ENCODE measurements around the gene MARK1.

Gene MARK1

DNA sequence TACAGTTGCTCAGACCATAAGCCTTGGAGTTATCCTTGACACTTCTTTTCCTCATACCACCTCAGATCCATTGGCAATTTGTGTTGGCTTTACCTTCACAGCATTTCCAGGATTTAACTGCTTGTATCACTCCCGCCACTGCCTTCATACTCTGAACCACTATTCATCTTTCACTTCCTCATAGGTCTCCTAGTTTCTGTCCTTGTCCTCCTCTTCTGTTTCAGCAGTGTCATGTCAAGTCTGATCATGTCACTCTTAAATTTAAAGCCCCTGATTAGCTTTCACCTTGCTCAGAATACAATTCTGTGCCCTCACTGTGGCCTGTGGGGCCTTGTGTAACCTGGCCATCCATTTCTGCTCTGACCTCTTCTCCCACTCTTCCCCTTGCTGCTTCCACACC lies 127.6 kb downstream of the MARK1 start:
- in situ Hi-C loops (cut with MboI; ENCODE audit: low sequenced_read_pairs, unreplicated experiment) = no loop called here
- TF ChIP-seq, protein P1, sequence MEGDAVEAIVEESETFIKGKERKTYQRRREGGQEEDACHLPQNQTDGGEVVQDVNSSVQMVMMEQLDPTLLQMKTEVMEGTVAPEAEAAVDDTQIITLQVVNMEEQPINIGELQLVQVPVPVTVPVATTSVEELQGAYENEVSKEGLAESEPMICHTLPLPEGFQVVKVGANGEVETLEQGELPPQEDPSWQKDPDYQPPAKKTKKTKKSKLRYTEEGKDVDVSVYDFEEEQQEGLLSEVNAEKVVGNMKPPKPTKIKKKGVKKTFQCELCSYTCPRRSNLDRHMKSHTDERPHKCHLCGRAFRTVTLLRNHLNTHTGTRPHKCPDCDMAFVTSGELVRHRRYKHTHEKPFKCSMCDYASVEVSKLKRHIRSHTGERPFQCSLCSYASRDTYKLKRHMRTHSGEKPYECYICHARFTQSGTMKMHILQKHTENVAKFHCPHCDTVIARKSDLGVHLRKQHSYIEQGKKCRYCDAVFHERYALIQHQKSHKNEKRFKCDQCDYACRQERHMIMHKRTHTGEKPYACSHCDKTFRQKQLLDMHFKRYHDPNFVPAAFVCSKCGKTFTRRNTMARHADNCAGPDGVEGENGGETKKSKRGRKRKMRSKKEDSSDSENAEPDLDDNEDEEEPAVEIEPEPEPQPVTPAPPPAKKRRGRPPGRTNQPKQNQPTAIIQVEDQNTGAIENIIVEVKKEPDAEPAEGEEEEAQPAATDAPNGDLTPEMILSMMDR (IDR thresholded peaks at IDR 0.05; ENCODE audit: borderline replicate concordance, control extremely low read depth, extremely low read depth, insufficient read depth, missing control alignments) = no peak
- peak; percentile 47 for DNase-seq (ENCODE audit: low spot score)

DNA sequence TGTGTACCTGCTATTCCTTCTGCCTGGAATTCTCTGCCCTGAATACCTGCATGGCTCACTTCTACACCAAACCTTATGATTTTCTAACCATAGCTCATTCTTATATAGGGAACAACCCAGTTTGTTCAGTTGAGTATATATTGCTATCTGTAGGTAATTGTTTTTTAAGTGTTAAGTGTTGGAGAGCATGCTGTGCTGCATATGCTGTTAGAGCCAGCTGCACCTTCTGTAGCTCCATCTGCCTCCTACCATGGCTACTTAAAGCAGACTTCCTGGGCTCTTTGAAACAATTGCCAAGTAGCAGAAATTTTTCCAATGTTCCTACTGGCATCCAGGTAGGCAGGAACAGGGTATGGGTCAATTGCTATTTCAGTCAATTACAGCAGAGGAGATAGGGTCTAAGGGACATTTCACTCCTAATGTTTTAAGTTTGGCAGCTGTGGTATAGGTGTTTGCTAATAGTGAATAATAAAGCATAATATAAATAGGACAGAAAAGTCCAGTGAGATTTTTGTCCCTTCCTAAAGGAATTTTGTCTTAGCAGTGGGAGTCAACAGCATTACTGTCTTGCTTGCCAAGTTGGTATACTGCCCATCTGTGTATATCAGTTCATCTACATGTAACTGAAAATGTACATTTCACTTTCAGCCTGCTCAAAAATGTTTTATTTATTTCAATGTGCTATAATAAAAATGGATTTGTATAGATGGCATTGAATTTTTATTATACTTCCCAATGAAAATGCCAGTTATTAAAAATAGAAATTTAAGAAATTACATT lies 128.2 kb downstream of the MARK1 start:
- no peak for DNase-seq (ENCODE audit: low spot score)

DNA sequence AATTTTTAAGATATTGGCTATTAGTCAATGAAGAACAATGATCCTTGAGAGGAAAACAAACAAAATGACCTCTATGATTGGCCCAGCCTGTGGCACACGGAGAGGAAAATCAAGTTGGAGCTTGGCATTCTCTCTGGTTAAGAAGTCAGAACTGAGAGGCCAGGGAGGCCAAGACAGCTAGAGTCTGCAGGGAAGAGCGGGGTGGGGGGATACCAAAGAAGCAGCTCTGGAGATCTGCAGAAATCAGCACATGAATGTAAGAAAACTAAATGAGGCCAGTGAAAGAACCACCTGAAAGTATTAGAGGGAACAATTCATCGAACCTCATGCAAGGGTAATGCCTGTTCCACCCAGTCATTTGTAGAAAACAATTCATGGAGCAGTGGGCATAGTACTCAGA lies 138.4 kb downstream of the MARK1 start:
- no peak for DNase-seq (ENCODE audit: low spot score)
- TF ChIP-seq, protein P1 (IDR thresholded peaks at IDR 0.05; ENCODE audit: borderline replicate concordance, control extremely low read depth, extremely low read depth, insufficient read depth, missing control alignments) = no peak
- in situ Hi-C loops (cut with MboI; ENCODE audit: low sequenced_read_pairs, unreplicated experiment) = no loop called here

More for the DNA sequence above, 128.2 kb downstream of the MARK1 start:
- TF ChIP-seq, protein P1 (IDR thresholded peaks at IDR 0.05; ENCODE audit: borderline replicate concordance, control extremely low read depth, extremely low read depth, insufficient read depth, missing control alignments) = no peak
- in situ Hi-C loops (cut with MboI; ENCODE audit: low sequenced_read_pairs, unreplicated experiment) = no loop called here

DNA sequence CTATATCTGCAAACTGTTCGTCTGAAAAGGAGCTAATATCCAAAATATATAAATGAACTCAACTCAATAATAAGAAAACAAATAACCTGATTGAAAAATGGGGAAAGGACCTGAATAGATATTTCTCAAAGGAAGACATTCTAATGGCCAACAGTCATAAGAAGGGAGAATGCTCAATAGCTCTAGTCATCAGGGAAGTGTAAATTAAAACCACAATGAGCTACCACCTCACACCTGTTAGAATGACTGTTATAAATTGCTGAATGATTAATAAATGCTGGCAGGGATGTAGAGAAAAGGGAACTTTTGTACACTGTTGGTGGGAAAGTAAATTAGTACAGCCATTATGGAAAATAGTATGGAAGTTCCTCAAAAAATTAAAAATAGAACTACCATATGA lies 141.1 kb downstream of the MARK1 start:
- TF ChIP-seq, protein P1 (IDR thresholded peaks at IDR 0.05; ENCODE audit: borderline replicate concordance, control extremely low read depth, extremely low read depth, insufficient read depth, missing control alignments) = no peak

DNA sequence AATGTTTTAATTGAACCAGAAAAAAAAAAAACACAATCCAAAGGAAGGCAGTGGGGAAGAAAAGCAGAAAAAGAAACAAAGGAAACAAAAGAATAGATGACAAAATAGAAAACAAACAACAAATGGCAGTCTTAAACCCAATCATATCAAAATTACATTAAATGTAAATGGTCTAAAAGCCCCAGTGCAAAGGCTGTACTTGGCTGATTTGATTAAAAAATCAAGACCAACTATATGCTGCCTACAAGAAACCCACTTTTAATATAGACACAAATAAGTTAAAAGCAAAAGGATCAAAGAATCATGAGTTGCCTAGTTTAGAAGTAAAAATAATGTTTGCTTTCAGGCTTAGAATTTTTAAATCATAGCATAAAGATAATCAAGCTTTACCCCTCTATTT lies 142.4 kb downstream of the MARK1 start:
- DNase-seq (ENCODE audit: low spot score) = no peak
- in situ Hi-C loops (cut with MboI; ENCODE audit: low sequenced_read_pairs, unreplicated experiment) = no loop called here
- TF ChIP-seq, protein P1 (IDR thresholded peaks at IDR 0.05; ENCODE audit: borderline replicate concordance, control extremely low read depth, extremely low read depth, insufficient read depth, missing control alignments) = no peak

More for the DNA sequence above, 141.1 kb downstream of the MARK1 start:
- no peak for DNase-seq (ENCODE audit: low spot score)
- in situ Hi-C loops (cut with MboI; ENCODE audit: low sequenced_read_pairs, unreplicated experiment) = no loop called here

DNA sequence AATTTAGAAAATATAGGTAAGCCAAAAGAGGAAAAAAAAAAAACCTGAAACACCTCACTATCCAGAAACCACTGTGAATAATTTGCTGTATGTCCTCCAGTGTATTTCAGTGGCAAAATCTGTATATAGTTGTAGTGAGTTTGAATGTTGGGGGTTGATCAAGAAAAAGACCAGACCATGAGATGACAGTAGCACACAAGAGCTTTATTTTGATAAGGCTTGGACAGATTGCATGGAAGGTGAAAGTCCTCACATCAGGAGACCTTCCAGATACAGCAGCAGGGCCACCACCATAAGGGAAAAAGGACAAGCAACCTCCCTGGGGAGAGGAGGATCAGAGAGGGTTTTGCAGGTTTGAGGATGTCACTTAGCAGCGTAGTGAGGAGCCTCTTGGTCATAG lies 146.0 kb downstream of the MARK1 start:
- in situ Hi-C loops (cut with MboI; ENCODE audit: low sequenced_read_pairs, unreplicated experiment) = no loop called here
- TF ChIP-seq, protein P1 (IDR thresholded peaks at IDR 0.05; ENCODE audit: borderline replicate concordance, control extremely low read depth, extremely low read depth, insufficient read depth, missing control alignments) = no peak
- no peak for DNase-seq (ENCODE audit: low spot score)

All from GM13976 (cell line).